GM18526 (cell line): ENCODE measurements around the gene MYH9.

Source experiments
- POLR2A ChIP-seq: IDR thresholded peaks from 3 replicates; pipeline ENCODE4 v1.6.1; 2011; ENCODE audit not compliant: insufficient read length; ENCODE audit errors: extremely low read depth

MYH9 gene

DNA sequence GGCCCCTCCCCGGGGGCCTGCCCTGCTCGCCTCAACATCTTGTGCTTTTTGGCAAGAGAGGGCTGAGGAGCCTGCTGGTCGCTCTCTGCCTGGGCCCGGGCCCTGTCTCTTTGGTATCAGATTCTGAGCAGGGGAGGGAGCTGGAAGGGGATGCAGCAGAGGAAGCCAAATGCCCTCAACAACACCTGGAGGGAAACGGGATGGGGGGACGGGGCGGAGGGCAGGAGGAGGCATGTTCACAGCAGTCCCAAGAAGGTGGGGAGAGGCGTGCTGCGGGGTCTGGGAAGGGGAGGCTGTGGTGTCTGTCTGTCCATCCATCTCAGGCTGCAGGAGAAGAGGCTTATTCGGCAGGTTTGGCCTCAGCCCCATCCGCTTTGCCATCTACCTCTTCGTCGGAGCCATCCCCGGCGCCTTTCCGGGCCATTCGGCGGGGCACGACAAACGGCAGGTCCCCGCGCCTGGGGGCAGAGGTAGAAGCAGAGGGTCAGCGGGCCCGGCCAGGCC is 105.4 kb downstream of the MYH9 start:
- no peak for TF ChIP-seq POLR2A

DNA sequence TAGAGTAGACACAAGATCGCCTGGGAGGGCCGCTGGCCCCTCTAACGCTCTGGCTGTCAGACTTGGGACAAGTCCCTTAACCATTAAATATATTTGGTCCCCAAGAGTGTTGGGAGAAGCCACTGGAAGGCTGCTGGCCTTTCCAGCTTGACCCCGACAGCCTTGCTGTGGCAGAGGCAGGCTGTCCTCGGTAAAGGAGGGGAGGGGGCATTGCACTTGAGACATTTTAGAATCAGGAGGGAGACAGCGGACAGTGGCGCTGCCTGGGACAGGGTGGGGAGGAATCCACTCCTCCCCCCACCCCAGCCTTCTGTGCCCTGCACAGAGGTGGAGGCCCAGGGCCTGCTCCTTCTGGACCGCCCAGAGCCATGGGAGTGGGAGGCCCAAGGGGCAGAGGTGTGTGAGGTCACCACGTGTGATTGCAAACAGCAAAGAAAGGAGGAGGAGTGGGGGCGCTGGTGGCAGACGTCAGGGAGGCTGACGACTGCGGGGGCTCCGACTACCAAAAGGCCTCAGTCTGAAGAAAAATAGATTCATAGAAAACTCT is 105.9 kb downstream of the MYH9 start:
- no peak for TF ChIP-seq POLR2A

DNA sequence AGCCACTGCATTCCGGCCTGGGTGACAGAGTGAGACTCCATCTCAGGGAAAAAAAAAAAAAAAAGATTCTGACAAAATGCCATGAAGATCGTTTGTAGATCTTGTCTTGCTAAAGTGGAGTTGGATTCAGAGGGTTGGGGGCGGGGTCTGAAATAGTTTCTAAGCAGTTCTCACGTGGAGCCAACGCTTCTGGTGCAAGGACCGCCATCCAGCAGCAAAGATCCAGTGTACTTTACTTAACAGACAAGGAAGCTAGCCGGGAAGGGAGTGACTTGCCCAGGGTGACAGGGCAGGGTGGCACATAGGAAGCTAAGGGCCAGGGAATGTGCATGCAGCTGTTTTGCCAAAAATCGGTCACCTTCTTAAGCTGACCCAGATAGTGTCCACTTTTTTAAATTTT is 107.4 kb downstream of the MYH9 start:
- TF ChIP-seq POLR2A, result no peak

DNA sequence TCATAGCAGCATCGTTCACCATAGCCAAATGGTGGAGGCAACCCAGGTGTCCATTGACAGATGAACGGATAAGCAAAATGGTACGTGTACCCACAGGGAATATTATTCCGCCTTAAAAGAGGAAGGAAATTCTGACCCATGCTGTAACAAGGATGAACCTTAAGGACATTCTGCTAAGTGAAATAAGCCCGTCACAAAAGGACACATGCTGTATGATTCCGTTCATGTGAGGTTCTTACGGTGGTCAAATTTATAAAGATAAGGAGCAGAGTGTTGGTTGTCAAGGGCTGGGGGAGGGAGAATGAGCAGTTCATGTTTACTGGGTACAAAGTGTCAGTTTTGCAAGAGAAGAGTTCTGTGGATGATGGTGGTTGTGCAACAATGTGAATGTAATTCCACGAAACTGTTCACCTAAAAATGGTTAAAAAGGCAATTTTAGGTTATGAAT is 108.5 kb downstream of the MYH9 start:
- no peak for TF ChIP-seq POLR2A

DNA sequence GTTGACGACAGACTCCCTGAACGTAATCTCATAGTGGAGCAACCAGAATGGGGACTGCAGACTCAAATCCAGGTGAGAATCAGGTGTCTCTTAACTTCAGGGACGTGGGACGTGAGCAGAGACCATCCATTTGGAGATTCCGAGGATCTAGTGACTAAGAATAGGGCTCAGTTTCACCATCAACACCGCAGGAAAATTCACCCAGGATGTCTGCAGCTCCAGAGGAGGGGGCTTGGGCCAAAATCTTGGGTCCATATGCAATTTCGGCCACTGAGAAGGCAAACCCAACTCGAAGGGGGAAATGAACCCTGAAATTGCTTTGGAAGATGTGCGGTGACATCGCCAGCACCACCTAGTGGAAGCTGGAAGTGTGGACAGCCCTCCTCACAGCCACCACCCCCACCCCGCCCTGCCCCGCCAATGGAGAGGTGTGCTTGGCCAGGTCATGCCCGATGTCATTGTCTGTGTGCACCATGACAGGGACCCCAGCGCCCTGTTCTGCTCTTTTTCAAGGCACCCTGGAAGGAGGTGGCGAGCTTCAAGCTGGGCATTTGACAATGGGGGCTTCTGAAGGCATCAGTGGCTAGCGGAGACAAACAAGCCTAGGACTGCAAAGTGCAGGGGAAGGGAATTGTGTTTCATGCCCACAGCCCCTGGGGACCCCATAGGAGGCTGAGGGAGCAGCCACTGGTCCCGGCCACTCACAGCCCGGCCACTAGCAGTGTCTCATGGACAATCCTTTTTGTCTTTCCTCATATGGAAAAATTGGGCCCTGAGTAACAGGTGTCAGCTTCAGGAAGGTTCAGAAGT is 110.1 kb downstream of the MYH9 start:
- TF ChIP-seq POLR2A, result no peak

DNA sequence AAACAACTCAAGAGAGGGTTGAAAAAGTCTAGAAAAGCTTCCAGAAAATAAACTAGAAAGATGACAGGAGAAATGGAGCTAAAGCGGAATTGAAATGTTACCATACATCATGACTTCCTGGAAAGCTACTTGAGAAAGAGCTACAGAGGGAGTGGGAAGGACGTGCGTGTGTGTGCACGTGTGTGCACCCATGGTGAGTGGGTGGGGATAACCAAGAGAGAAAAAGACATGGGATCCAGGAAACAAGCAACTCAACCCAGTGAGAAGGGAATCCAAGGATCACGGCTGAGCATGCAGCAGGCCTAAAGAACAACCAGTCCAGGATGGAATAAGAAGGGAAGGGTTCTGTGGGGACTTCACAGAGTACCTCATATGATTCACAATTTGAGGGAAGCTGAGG is 113.2 kb downstream of the MYH9 start:
- TF ChIP-seq POLR2A, result no peak

DNA sequence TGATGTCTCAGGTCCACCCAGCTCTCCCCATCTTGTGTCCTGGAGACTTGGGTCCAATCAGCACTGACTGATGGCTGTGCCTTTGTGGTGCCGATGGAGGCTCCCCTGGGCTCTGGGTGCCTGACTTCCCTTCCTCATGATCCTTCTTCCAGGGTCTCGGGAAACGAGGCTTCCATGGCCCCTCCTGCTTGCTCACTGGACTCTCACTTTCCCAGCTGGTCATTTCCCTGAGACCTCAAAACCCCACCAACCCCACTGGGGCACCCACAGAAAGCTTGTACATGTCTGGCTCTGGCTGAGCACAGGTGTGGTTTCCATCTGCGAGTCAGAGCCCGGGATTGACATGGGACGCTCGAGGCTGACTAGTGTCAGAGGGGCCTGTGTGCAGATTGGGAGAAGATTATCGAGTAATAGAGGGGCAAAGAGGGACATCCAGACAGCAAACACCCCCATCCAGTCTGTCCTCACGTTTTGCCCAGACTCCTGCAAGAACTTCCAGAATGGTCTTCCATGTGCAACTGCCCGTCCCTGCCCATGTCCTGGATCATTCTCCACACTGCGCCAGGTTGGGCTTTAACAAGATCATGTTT is 119.8 kb downstream of the MYH9 start:
- TF ChIP-seq POLR2A, result no peak

DNA sequence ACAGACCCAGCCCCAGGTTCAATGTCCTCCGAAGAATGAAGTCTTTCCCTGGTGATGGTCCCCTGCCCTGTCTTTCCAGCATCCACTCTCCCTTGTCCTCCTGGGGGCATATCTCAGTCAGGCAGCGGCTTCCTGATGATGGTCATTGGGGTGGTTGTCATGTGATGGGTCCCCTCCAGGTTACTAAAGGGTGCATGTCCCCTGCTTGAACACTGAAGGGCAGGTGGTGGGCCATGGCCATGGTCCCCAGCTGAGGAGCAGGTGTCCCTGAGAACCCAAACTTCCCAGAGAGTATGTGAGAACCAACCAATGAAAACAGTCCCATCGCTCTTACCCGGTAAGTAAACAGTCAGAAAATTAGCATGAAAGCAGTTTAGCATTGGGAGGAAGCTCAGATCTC is 120.7 kb downstream of the MYH9 start:
- TF ChIP-seq POLR2A, result no peak

DNA sequence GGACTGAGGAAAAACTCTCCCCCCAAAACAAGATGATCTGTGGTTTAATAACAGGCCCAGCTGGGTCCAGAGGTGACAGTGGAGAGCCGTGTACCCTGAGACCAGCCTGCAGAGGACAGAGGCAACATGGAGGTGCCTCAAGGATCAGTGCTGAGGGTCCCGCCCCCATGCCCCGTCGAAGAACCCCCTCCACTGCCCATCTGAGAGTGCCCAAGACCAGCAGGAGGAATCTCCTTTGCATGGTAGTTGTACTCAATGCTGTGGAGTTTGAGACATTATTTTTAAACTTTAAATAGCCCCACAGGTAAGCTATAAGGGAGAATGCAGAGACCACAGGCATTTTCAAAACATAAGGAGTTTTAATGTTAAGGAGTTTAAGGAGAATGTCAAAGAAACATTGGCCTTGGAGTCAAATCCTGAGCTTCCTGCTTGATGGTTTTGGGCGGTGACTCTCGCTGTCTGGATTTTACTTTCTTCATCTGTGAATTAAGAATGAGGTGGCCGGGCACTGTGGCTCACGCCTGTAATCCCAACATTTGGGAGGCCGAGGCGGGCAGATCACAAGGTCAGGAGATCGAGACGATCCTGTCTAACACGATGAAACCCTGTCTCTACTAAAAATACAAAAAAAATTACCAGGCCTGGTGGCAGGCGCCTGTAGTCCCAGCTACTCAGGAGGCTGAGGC is 128.0 kb downstream of the MYH9 start:
- no peak for TF ChIP-seq POLR2A

DNA sequence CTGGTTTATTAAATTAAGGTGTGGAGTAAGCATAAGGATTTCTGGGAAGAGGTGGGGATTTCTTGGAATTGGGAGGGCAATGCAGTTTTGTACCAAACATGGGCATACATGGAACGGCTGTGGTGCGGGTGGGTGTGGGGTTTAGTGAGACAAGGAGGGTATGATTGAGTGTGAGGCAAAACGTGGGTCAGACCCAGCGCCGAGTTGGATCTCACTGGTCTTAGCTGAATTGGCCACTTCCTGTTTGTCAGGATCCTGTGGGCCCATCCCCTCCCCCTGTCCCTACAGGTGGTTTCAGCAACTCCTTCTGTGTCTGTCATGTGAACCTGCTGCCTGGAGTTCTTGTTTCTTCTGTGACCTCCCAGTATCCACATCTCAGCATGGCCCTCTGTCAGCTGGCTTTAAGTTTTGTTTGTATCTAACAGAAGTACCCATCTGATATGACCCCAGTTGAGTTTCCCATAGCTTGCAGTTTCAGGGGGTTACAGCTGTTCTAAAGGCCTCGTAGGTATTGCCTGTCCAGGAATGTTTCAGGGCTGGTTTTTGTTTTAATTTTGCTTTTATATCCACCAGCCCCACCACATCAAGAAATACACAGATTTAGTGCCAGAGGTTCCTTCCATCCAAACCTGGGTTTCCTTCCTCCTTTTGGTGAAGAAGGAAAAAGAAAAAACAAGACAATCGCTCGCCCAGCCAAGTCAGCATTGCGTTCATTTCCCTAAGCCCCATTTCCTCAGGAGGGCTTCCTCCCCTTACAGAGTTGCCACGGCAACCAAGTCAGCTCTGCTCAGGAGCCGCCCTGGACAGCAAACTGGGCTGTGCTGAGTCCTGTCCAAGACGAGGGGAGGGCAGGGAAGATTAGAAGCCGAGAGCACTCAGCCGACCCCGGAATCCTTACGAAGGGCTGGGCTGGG is 128.8 kb downstream of the MYH9 start:
- no peak for TF ChIP-seq POLR2A

DNA sequence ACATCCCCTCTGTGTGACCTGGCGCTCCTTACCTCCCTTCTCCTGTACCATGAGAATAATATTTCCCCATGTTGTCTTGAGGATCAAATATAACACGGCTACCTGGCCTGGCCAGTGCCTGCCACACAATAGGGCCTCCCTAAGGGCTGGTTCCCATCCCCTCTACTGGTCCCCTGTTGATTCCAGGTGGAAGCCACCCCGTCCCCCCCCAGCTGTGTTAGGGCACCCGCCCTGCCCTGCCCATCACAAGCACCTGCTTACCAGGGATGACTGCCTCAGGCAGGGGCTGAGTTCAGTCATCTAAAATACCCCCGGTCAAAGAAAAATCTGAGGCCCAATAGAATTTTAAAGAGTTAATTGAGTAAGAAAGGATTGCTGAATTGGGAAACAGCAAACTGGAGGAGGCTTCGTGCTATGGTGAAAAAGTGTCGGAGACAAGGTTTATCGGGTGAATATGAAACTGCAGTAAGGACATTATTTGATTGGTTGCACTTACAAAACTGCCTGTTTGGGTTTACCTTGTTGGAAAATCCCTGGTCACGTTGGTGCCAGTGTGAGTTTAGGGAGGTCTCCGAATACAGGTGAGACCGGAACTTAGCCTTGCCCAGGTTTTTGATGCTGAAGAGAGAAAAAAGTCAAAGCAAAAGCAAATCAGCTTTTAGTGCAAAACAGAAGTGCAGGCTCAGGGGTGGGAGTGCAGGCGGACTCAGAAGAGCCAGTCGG is 129.7 kb downstream of the MYH9 start:
- TF ChIP-seq POLR2A, result no peak

DNA sequence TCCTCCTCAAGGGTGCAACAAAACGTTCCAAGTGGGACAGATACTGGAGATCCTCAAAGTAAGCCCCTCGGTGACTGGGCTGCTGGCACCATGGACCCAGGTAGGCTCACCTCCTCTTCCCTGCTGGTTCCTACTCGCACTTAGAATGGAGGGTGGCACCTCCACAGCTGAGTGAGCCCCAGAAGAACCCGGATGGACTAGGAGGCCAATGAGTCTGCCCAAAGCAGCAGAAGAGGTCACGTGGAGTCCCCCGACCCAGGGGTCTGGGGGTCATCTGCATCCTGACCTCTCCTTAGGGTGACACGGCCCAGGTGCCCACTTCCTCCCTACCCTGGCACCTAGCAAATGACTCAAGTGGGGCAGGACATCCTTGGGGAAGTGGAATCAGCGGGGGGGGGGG is 130.5 kb downstream of the MYH9 start:
- TF ChIP-seq POLR2A, result no peak

DNA sequence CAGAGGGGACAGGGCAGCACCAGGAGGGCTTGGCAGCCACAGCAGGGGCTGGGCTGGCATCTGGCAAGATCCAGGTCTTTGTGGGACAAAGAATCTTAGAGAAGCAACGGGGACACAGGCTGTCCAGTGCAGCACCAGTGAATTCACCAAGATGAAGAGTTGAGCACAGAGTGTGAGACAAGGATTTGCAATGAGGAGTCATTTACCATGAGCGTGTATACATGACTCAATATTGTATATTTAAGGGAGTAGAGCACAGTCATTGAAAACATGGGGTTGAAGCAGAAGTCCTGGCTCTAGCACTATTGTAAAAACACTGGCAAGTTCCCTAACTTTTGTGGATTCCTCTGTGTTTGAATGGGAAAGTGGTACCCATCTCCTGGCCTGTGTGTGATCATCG is 131.3 kb downstream of the MYH9 start:
- TF ChIP-seq POLR2A, result no peak
